ENCODE data around the gene RALGAPA2. TPM values are rescaled to one million over a fixed set of nuclear protein-coding genes. Genes with fewer than 3 reads are reported as not detected.

Gene RALGAPA2
- 17.2 and 19.8 TPM in 2 replicates for total RNA-seq

DNA sequence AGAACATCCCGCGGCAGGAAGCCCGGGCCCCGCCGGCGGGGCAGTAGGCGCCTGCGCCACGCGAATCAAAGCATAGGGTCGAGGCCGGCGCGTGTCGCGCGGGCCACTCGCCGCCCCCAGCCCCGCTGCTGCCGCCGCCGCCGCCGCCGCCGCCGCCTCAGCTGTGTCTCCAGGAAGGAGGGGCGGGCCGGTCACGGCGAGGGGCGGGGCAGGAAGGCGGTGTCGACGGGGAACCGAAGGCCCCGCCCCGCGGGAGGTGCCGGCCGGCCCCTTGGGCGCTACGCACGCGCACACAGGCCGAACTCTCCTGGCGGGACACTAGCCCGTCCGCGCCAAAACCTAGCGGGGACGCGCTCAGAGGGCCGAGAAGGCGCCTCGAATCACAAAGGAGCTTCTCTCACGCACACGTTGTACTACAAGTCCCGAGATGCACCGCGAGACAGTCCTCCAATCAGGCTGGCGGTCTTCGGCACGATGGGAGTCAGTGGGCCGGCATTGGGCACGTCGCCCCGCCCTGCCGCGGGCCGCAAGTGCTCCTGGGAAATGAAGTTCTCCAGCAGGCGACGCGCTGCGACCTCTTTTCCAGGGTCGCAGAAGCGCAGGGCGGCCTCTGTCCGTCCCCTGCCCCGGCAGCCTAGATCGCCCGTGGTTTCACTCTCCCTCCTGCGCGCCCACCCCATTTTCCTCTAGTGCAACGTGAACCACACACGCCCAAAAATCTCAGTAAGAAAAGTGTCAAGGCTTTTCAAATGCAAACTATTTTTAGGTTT lies at the start of gene RALGAPA2:
TSS of gene RALGAPA2 (minus strand) at position 171 of the 770 bp plus-strand sequence. CDS start at position 7, 164 bp downstream.
- intact Hi-C loops (cut with micrococcal nuclease): loop anchor here (1.0 to 10.0 kb wide), 5 partner anchors 45 to 1918 kb away; partner anchors contain the start of genes CFAP61, CRNKL1, NAA20 and XRN2

DNA sequence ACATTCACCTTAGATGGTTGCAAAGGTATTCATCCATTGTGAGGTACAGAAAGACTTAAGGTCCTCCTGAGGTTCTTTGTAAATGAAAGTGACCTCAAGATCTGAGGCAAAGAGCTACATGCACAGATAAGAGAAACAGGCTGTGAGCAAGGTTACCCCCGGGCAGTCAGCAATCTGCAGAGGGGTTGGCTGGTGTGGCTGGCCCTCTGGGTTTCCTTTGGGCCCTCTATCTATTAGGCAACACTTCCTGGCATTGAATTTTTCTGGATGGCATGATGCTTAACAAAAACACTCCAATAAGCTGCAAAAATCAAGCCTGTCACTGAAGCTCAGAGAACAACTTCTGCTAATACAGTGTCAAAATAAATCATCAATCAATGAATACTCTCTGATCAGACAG lies 48.9 kb upstream of the RALGAPA2 start:
- intact Hi-C loops (cut with micrococcal nuclease): no loop called here

DNA sequence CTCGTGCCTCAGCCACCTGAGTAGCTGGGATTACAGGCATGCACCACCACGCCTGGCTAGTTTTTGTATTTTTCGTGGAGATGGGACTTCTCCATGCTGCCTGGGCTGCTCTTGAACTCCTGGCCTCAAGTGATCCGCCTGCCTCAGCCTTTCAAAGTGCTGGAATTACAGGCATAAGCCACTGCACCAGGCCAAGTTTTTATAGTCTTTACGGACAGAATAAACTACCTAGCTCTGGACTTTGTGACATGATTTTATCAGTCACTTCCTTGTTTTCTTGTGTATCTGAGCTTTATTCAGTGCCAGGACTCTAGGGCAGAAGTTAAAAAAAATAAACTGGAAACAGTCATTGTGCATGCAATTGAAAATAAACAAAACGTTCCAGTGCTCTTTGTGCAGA lies 46.7 kb upstream of the RALGAPA2 start:
- intact Hi-C loops (cut with micrococcal nuclease): no loop called here

DNA sequence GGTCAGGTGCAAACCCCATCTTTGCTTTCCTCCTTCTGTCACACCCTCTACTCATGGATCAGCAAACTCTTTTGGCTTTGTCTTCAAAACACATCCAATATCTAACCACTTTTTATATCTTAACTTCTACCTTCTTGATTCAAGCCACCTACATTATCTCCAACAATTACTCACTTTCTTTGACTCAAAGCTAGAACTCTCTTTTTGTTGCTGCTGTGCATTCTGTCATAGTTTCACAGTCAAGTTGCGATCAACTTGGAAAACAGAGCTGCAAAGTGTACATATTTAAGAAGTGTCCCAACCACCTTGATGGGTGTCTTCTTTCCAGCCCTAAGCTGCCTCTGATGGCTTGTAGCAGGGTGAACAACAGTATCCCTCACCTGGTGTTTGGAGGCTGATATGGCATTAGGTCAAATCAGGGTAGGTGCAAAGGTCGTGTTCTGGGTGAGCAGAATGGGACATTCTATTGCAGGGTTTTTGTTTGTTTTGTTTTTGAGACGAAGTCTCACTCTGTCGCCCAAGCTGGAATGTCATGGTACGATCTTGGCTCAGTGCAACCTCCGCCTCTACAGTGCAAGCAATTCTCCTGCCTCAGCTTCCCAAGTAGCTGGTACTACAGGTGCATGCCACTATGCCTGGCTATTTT lies 43.4 kb upstream of the RALGAPA2 start:
- intact Hi-C loops (cut with micrococcal nuclease): no loop called here

DNA sequence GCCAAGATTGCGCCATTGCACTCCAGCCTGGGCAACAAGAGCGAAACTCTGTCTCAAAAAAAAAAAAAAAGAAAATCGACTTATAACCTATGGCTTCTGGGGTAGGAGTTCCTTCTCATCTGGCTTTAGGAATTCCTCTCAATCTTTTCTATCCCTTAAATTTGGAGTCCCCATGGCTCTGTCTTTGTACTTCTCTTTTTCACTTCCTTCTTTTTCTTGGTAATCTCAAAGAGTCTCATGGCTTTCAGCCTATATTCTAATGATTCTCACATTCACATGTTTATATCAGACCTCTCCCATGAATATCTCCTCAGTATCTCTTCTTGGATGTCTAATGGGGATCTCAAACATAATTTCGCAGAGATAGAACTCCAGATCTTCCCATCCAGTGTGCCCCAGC lies 42.8 kb upstream of the RALGAPA2 start:
- intact Hi-C loops (cut with micrococcal nuclease): no loop called here

DNA sequence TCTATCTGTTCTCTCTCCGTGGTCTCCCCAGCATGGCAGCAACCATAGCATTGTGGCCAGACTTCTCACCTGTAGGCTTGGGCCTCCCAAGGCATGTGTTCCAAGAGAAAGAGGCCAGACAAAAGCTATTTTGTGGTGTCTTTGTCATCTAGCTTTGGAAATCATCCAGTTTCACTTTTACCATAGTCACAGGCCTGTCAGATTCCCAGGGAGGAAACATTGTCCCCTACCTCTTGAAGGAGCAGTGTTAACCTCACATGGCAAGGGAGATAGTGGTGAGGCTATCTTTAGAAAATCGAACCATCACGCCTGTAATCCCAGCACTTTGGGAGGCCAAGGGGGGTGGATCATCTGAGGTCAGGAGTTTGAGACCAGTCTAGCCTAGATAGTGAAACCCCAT lies 42.3 kb upstream of the RALGAPA2 start:
- intact Hi-C loops (cut with micrococcal nuclease): no loop called here

DNA sequence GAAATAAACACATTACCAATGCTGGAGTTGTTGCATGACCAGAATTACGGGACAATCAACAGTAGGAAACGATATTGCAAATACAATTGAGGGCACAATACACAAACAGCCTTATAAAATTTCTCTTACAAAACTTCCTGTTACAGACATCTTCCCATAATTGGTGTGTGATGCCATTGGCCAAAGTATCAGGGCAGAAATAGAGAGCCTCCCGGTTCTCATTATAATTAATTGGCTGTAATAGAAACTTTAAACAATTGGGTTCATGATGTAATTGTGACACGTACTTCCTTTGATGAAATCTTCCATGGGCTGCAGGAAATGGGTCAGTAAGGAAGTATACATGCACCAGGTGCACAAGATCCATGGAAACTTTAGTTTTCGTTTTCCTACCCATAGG lies 40.3 kb upstream of the RALGAPA2 start:
- intact Hi-C loops (cut with micrococcal nuclease): no loop called here

DNA sequence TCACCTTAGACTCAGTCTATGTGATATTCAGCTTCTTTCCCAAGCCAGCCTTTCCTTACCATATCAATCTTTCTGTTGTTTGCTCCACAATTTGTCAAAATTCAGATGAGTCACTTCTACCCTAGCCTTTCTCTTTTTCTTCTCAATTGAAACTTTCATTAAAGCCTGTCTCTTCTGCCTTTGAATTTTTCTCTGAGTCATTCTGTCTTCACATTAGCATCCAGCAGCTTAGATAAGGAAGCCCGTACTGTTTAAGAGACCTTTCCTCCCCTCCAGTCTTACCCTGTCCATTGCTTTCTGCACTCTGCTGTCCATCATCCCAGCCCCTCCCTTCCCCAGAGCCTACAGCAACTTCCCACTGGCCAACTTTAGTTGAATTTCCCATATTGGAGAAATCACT lies 34.9 kb upstream of the RALGAPA2 start:
- intact Hi-C loops (cut with micrococcal nuclease): no loop called here

DNA sequence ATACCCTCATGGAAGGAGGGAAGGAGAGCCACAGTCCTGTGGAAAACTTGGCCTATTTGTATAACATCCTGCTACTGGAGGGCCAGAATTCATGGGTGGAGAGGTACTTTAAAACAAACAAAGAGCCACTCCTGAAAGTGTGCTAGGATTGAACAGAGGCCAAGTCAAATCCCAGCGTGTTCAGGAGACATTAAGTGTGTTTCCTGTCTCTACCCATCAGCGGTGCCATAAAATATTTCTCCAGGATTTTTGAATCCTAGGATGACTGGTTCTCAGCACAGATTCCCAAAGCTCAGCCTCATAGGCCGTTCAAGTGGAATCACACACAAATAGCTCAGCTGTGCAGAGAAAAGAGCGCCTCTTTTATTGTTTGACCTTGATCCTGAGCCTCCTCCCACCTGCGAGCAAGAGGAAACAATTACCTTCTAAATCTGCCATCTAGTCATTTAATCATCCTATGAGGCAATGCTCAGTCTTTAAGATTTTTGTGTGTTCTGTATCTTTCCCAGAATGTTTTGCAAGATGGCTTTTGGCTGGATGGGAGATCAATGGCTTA lies 31.8 kb upstream of the RALGAPA2 start:
- intact Hi-C loops (cut with micrococcal nuclease): no loop called here

DNA sequence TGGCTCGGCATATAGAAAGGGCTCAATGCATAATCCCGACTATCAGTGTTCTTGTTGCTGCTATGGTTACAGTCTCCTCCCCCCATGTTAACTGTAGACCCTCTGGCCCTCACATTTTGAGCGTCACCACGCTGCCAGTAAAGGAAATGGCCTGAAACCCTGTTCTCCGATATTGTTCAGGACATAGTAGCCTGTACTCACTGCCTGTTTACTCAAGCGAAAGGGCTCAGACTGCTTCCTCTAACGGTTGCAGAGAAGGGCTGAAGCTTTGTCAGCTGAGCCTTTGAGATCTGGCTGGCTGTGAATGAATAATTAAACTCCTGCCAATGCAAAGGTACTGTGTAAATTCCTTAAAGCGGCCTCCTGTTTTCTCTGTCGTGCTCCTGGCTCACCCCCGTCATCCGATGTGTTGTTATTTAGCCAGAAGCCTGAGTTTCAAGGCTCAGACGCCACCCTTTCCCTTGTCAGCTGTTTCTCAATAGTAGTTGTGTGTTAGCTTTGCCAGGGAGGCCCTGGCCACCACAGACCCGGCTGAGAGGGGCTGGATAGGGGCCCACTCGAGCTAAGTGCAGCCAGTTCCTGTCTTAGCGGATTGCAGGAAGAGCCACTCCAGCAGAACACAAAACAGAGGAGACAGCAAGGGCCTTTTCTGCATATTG lies 31.2 kb upstream of the RALGAPA2 start:
- intact Hi-C loops (cut with micrococcal nuclease): no loop called here

DNA sequence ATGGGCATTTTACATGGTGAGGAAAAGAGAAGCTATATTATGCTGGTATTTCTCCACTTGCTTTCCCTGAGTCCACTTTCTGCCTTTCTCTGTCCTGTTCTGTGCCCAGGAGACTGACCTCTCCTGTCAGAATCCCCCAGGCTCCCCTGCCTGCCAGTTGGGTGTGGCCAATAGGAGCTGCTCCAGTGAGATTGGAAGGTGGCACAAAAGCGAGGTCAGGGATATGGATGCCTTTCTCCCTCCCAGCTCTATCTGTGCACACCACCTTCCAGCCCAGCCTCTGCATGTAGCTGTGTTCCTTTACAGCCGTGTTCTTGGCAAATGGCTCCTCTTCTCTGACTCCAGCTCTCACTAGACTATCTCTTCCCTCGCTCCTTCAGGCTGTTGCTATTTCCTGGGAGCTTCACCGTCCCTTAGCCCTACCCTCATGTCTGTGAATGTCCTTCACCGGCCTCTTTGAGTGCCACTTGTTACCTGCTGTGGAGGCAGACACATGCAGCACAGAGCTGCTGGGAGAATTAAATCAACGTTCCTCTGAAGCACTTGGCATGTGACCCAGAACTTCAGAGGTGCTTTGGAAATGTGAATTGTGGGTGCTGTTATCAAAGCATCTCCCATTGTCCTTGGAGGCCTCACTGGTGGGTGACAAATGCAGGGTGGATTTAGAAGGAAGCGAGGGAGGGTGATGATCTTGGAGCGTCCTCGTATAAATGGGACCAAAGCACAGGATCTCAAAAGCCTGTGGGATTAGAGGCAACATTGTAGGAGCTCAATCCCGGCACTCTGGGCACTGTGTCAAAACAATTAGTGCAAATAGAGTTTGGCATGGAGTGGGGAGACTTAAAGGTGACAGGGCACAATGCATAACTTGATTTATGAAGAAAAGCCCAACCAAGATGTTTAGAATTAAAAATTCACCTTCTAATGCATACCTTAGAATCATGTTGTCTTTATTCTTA lies 28.9 kb upstream of the RALGAPA2 start:
- intact Hi-C loops (cut with micrococcal nuclease): no loop called here

DNA sequence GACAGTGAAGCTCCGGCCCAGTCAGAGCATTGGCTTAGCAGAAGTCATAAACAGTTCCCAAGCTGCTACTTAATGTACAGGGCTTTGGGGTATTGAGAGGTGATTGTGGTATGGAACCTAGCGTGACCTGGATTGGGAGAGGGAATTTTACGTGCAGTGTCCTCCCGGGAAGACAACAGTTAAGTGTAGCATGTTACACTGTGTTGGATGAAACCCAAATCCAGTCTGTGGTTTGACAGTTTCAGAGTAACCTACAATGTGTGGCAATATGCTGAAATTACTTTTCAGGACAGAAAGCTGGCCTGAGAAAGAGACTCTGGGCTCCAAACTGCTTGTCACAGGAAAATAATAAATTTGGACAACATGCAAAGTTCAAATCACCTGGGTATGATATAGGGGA lies 28.1 kb upstream of the RALGAPA2 start:
- intact Hi-C loops (cut with micrococcal nuclease): no loop called here

DNA sequence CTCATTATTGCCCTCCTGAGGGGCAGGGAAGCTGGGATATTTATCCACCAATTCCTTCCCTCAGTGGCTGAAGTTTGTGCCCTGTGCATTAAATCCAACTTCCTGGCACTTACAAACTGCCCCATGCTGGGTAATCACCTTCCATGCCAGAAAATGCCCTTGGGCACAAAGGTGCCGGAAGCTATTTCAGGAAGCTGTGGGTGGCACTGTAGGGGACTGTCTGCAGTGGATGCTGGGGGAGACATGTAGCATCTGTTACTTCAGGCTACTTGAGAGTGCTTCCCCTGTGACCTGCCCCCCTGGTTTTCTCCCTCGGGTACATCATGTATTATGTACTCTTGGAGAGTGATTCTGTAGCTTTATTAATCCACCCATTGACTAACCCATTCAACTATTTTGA lies 24.7 kb upstream of the RALGAPA2 start:
- intact Hi-C loops (cut with micrococcal nuclease): no loop called here

DNA sequence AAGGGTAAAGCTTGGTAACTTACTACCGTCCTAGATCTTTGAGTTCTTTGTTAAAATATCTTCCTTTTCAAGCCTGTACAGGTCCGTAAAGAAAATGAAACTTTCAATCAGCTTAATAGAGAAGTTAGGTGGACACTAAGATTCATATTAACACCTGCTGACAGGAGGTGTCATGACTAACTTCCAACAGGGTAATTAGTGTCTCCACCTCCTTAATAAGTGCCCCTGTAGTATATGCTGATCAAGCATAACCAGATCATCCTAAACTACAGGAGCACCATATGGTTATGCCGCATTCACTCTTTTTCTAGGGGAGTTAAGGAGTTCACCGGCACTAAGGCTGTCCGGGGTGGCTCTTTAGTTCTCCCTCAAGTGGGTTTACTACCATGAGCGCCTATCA lies 23.9 kb upstream of the RALGAPA2 start:
- intact Hi-C loops (cut with micrococcal nuclease): no loop called here

DNA sequence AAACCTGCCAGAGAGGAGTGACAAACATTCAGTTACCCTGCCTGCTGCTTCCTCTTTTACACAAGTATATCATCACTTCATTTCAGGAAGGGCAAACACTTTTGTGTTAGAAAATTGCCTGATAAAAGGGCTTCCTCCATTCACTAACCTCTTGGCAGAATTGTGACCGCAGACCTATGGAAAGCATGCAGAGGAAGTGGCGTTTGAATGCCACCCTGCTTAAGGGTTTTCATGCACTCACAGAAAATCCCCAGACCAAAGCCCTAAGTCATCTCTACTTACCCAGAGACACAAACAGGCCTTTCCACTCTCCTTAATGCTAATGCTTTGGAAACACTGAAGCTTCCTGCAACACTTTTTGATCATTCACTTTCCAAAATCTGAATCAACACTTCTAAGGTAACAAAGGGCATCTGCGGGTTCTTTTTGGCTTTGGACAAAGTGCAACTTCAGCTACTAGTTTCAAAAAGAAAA lies 22.1 kb upstream of the RALGAPA2 start:
- intact Hi-C loops (cut with micrococcal nuclease): no loop called here

DNA sequence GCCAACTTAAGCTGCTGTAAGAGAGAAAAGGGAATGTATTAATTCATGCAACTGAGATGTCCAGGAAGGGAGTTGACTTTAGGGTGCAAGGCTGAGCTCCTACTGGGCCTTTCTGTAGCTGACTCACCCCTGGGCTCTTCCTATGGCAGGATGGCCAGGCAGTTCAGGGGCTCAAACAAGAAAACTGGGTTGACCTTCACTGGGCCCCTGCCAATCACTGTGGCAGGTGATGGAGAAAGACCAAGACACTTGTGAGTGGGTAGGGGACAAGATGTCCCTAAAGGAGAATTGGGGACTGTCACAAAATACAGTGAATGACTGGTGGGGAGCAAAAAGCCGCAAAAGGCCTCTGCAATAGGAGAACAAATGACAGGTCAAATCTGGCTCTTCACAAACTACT lies 21.5 kb upstream of the RALGAPA2 start:
- intact Hi-C loops (cut with micrococcal nuclease): no loop called here

DNA sequence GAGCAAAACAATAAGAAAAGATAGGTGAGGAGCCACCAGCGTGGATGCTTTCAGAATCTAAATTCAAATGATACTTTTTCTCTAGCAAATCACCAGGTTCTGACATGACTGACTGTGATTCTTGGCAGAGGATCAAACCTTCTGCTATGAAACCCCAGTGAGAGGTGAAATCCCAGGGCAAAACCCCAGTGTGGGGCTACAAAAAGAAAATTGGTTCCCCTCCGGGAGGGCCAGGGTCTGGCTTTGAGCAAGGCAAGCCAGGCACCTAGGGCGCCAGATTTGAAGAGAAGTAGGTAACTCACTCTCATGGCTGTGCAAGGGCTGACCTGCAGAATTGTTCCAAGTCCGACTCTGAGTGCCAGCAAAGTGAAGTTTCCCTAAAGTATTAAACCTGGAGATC lies 20.2 kb upstream of the RALGAPA2 start:
- intact Hi-C loops (cut with micrococcal nuclease): no loop called here

DNA sequence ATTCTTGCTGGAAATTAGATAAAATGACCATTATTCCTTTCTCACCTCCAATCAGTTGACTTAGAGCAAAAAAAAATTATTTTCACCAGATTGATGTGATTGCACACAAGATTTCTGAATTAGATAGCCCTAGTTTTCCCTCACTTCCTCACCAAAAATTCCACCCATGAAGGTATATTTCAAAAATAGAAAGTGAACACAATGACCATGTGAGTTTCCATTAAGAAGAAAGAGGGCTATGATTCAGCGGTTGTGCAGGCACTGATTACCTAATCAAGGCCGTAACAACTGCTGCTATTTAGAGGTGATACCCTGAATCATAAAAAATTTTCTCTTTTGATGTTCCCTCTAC lies 19.5 kb upstream of the RALGAPA2 start:
- intact Hi-C loops (cut with micrococcal nuclease): no loop called here

DNA sequence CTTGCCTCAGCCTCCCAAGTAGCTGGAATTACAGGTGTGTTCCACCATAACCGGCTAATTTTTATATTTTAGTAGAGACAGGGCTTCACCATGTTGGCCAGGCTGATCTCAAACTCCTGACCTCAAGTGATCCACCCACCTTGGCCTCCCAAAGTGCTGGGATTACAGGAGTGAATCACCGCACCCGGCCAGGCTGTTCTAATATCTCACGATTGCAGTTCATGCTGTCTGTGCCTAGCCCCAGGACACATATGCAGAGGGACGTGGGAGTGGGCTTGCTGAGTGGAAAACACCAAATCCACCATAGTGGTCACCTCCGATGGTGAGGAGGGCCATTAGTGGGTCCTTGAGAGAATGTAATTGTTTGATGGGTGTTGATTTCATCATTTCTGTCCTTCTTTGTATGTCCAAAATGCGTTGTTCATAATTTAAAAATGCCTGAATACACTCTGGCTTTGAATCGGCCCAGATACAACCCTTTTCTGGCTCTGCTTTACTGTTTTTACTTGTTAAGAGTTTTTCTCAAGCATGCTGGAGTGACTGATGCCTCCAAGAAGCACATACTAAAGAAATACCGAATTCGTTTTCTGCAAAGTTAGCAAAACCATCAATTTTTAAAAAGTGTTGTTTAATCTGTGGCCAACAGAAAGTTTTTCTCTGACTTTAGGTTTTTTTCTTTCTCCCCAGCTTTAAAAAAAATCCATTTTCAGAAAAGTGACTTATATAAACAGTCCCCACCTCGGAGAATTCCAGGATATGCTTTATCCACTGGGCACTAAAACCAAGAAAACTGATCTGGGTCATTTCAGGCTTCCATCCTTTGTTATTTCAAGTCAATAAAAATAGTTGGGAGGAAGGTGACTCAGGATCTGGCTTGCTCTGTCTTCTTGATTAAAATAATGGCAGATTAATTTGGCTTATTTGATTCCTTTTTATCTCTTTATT lies 18.8 kb upstream of the RALGAPA2 start:
- intact Hi-C loops (cut with micrococcal nuclease): no loop called here

DNA sequence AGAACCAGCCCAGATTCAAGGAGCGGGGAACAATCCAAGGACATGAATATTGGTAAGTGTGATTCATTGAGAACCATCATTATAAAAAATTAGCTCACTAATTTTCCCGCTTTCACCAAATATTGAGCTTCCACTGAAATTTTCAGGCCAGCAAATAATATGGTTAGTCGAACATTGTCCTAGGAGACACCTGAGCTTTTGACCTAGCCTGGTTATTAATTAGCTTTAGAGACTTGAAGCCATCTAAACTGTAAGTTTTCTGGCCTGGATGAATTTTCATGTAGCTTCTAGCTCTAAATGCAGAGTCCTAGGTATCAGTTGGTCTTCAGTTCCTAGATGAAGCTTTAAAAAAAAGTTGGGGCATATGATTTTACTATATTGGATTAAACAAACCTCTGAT lies 17.1 kb upstream of the RALGAPA2 start:
- intact Hi-C loops (cut with micrococcal nuclease): no loop called here
